Vagina (tissue), 2 donors: ENCODE data around the gene NGFR. TPM values are rescaled to one million over a fixed set of nuclear protein-coding genes. Genes with fewer than 3 reads are reported as not detected.

Source experiments
- DNase-seq, 2 donors: peaks; one replicate each; pipeline ENCODE4 v3.0.0-alpha.2; 2017; ENCODE audit errors: extremely low spot score in 2 of 2
- H3K27ac ChIP-seq: fragments of 200-600 bp; sonication (generic); one replicate; pipeline ENCODE4 v1.5.1; 2019
- H3K27me3 ChIP-seq: fragments of 200-600 bp; sonication (generic); one replicate; pipeline ENCODE4 v1.5.1; 2019
- H3K36me3 ChIP-seq, 2 donors: fragments of 200-600 bp; sonication (generic); one replicate each; pipeline ENCODE4 v1.5.1; 2017 to 2019
- H3K4me1 ChIP-seq: fragments of 200-600 bp; sonication (generic); one replicate; pipeline ENCODE4 v1.5.1; 2019
- H3K4me3 ChIP-seq, 2 donors: fragments of 200-600 bp; sonication (generic); 1 replicate in 1 of 2; 2 replicates in 1 of 2; pipeline ENCODE4 v1.5.1; 2016 to 2019
- H3K9me3 ChIP-seq: fragments of 200-600 bp; sonication (generic); one replicate; pipeline ENCODE4 v1.5.1; 2019
- POLR2A ChIP-seq, 2 donors: fragments of 450-650 bp; IDR thresholded peaks; one replicate each; pipeline ENCODE4 v1.6.1; 2017; ENCODE audit warnings: antibody characterized with exemption in 2 of 2, mild to moderate bottlenecking in 2 of 2, moderate library complexity in 2 of 2
- POLR2AphosphoS5 ChIP-seq, 2 donors: sonication (generic); formaldehyde crosslinking; IDR thresholded peaks; one replicate each; pipeline ENCODE4 v1.9.0; 2017; ENCODE audit warnings: antibody characterized with exemption in 2 of 2, mild to moderate bottlenecking in 2 of 2, low read depth in 1 of 2; ENCODE audit not compliant: insufficient read depth in 1 of 2
- intact Hi-C: fragments of 100-400 bp; cut with DNase I; formaldehyde crosslinking; loops from one replicate; pipeline ENCODE4 v1.15.1; 2023
- total RNA-seq: library from RNA; depleted of rRNA; stranded (reverse); fragments of >200 nt; gene quantifications from one replicate; pipeline ENCODE4 v1.2.3, GENCODE V29; 2016
- TF ChIP-seq, protein P1 (sequence below), 3 experiments: fragments of 450-650 bp in 2 of 3; fragments of 200-600 bp in 1 of 3; sonication (generic) in 1 of 3; IDR thresholded peaks; one replicate each; pipeline ENCODE4 v1.5.1; 2017 to 2019; ENCODE audit warnings: antibody characterized with exemption in 3 of 3, mild to moderate bottlenecking in 2 of 3, moderate library complexity in 2 of 3

The NGFR gene
- total RNA-seq, 1 donor from 2014 or later = 41.7 TPM

- no peak for TF ChIP-seq POLR2A (IDR thresholded peaks at IDR 0.05)
- TF ChIP-seq POLR2AphosphoS5 (IDR thresholded peaks at IDR 0.05; ENCODE audit: insufficient read depth in 1 of 2, low read depth in 1 of 2) = no peak
- TF ChIP-seq, protein P1, sequence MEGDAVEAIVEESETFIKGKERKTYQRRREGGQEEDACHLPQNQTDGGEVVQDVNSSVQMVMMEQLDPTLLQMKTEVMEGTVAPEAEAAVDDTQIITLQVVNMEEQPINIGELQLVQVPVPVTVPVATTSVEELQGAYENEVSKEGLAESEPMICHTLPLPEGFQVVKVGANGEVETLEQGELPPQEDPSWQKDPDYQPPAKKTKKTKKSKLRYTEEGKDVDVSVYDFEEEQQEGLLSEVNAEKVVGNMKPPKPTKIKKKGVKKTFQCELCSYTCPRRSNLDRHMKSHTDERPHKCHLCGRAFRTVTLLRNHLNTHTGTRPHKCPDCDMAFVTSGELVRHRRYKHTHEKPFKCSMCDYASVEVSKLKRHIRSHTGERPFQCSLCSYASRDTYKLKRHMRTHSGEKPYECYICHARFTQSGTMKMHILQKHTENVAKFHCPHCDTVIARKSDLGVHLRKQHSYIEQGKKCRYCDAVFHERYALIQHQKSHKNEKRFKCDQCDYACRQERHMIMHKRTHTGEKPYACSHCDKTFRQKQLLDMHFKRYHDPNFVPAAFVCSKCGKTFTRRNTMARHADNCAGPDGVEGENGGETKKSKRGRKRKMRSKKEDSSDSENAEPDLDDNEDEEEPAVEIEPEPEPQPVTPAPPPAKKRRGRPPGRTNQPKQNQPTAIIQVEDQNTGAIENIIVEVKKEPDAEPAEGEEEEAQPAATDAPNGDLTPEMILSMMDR (IDR thresholded peaks at IDR 0.05) = no peak
- intact Hi-C loops = no loop called here
- Histone ChIP-seq H3K27ac (no peak overlapping the region), H3K4me1 (no peaks in the 10 kb centered on the region), H3K9me3 (no peaks in the 10 kb centered on the region), H3K36me3 (no peaks in the 10 kb centered on the region), H3K27me3 (no peaks in the 10 kb centered on the region), H3K4me3 (no peak overlapping the region)
- DNase-seq = no peak
Observed at GRCh38 chr17:49461580-49461979, 33.5 kb upstream of the NGFR start.

DNA sequence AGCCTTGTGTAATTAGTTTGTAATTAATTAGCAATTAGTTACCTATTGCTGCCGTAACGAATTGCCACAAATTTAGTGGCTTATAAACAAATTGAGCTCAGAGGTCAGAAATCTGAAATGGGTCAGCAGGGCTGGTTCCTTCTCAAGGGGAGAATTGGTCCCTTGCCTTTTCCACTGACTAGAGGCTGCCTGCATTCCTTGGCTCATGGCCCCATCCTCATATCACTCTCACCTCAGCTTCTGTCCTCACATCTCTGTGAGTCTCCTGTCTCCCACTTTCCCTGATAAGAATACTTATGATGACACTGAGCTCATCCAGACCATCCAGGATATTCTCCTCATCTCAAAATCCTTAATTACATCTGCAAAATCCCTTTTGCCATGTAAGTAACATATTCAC, 31.0 kb upstream of the NGFR start:
- H3K36me3 ChIP-seq = no peaks in the 10 kb centered on the region
- no peaks in the 10 kb centered on the region for H3K4me1 ChIP-seq
- intact Hi-C loops = no loop called here
- H3K27me3 ChIP-seq = no peaks in the 10 kb centered on the region
- TF ChIP-seq POLR2A (IDR thresholded peaks at IDR 0.05) = no peak
- TF ChIP-seq POLR2AphosphoS5 (IDR thresholded peaks at IDR 0.05; ENCODE audit: insufficient read depth in 1 of 2, low read depth in 1 of 2) = no peak
- TF ChIP-seq, protein P1 (IDR thresholded peaks at IDR 0.05) = no peak
- H3K9me3 ChIP-seq = no peaks in the 10 kb centered on the region
- DNase-seq = no peak
- H3K4me3 ChIP-seq = no peak overlapping the region
- no peak overlapping the region for H3K27ac ChIP-seq

GRCh38 chr17:49465331-49465903, 29.7 kb upstream of the NGFR start:
- TF ChIP-seq POLR2A (IDR thresholded peaks at IDR 0.05) = no peak
- TF ChIP-seq POLR2AphosphoS5 (IDR thresholded peaks at IDR 0.05; ENCODE audit: insufficient read depth in 1 of 2, low read depth in 1 of 2) = no peak
- TF ChIP-seq, protein P1 (IDR thresholded peaks at IDR 0.05) = no peak
- Histone ChIP-seq H3K27me3 (no peaks in the 10 kb centered on the region), H3K27ac (no peak overlapping the region), H3K4me1 (peaks cover 9% of the 10 kb centered on the region), H3K36me3 (no peaks in the 10 kb centered on the region), H3K4me3 (no peak overlapping the region), H3K9me3 (no peaks in the 10 kb centered on the region)
- DNase-seq = no peak
- intact Hi-C loops = no loop called here

- no peaks in the 10 kb centered on the region for H3K27me3 ChIP-seq
Observed at GRCh38 chr17:49466436-49466835, 28.7 kb upstream of the NGFR start.

GRCh38 chr17:49467175-49467574, 27.9 kb upstream of the NGFR start:
- intact Hi-C loops = no loop called here
- Histone ChIP-seq H3K4me3 (no peak overlapping the region), H3K36me3 (no peaks in the 10 kb centered on the region), H3K27ac (no peak overlapping the region), H3K9me3 (no peaks in the 10 kb centered on the region), H3K27me3 (no peaks in the 10 kb centered on the region), H3K4me1 (peaks cover 14% of the 10 kb centered on the region)
- DNase-seq = no peak
- no peak for TF ChIP-seq POLR2A (IDR thresholded peaks at IDR 0.05)
- TF ChIP-seq, protein P1 (IDR thresholded peaks at IDR 0.05) = no peak

More at GRCh38 chr17:49466436-49466835, 28.7 kb upstream of the NGFR start:
- no peak for DNase-seq
- Histone ChIP-seq H3K9me3 (no peaks in the 10 kb centered on the region), H3K4me3 (no peak overlapping the region), H3K36me3 (no peaks in the 10 kb centered on the region), H3K4me1 (peaks cover 14% of the 10 kb centered on the region), H3K27ac (no peak overlapping the region)
- intact Hi-C loops = no loop called here
- TF ChIP-seq POLR2A (IDR thresholded peaks at IDR 0.05) = no peak
- no peak for TF ChIP-seq POLR2AphosphoS5 (IDR thresholded peaks at IDR 0.05; ENCODE audit: insufficient read depth in 1 of 2, low read depth in 1 of 2)
- TF ChIP-seq, protein P1 (IDR thresholded peaks at IDR 0.05) = no peak
